Skeletal muscle satellite cell (primary cell): ENCODE measurements around the gene PSPH.

Experiments used
- H3K27me3 ChIP-seq: 2 replicates; pipeline ENCODE4 v1.7.0; 2013; ENCODE audit warnings: low read length; ENCODE audit not compliant: control insufficient read depth, insufficient read depth
- H3K36me3 ChIP-seq: 2 replicates; pipeline ENCODE4 v1.7.0; 2013; ENCODE audit warnings: mild to moderate bottlenecking, control low read depth, low read length; ENCODE audit not compliant: insufficient read depth
- H3K4me1 ChIP-seq: 2 replicates; pipeline ENCODE4 v1.7.0; 2013; ENCODE audit warnings: low read length; ENCODE audit not compliant: control insufficient read depth, insufficient read depth
- H3K4me2 ChIP-seq: 2 replicates; pipeline ENCODE4 v1.7.0; 2013; ENCODE audit warnings: mild to moderate bottlenecking, low read length
- H3K4me3 ChIP-seq: 2 replicates; pipeline ENCODE4 v1.7.0; 2013; ENCODE audit warnings: low read length
- H3K9ac ChIP-seq: 2 replicates; pipeline ENCODE4 v1.7.0; 2013; ENCODE audit warnings: mild to moderate bottlenecking, low read depth, low read length, moderate library complexity
- H3K9me3 ChIP-seq: replicated peaks from 2 replicates; pipeline ENCODE4 v1.7.0; 2013; ENCODE audit warnings: mild to moderate bottlenecking, control low read depth, low read length
- small RNA-seq: library from RNA; depleted of rRNA; stranded (forward); fragments of <200 nt; gene quantifications from one replicate; pipeline ENCODE3, GENCODE V24; 2012

Gene PSPH

GRCh38 chr7:55964261-55965099 lies 86.8 kb downstream of the PSPH start, which contains the start of gene NIPSNAP2:
Gene NIPSNAP2, plus strand, starts transcription at chr7:55964585. Its CDS starts 25 bp downstream, at chr7:55964610.
- Histone ChIP-seq H3K27me3 (no peaks in the 10 kb centered on the region), H3K9ac (peak within 1 kb of the TSS; percentile 94), H3K4me2 (peak within 1 kb of the TSS; percentile 98), H3K4me3 (peak within 1 kb of the TSS; percentile 92), H3K36me3 (peaks cover 8% of the 10 kb centered on the region), H3K9me3 (no peaks in the 10 kb centered on the region), H3K4me1 (peaks cover 12% of the 10 kb centered on the region)

GRCh38 chr7:55963584-55964168 lies 87.6 kb downstream of the PSPH start:
- Histone ChIP-seq H3K4me1 (peaks cover 12% of the 10 kb centered on the region), H3K27me3 (no peaks in the 10 kb centered on the region), H3K36me3 (peaks cover 8% of the 10 kb centered on the region), H3K4me3 (peak overlapping the region; percentile 92), H3K9me3 (no peaks in the 10 kb centered on the region), H3K9ac (peak overlapping the region; percentile 94), H3K4me2 (peak overlapping the region; percentile 98)

- H3K4me2 ChIP-seq, result no peak overlapping the region
- H3K27me3 ChIP-seq, result no peaks in the 10 kb centered on the region
- no peak overlapping the region for H3K9ac ChIP-seq
- peaks cover 4% of the 10 kb centered on the region for H3K36me3 ChIP-seq
- H3K4me1 ChIP-seq, result peaks cover 12% of the 10 kb centered on the region
- H3K4me3 ChIP-seq, result no peak overlapping the region
- no peaks in the 10 kb centered on the region for H3K9me3 ChIP-seq
Measured at GRCh38 chr7:55962014-55962413, 89.2 kb downstream of the PSPH start.

Small RNA genes lying within 50 kb of the gene (small RNA-seq; reads per million reads assigned to genes)
- 0.77 reads per million, percentile 14 among the genes with 10 or more reads in this experiment for gene SNORA15
- gene SNORA22B, result 0.70 reads per million, percentile 8 among the genes with 10 or more reads in this experiment
